ENCODE results near the gene HEXIM1.

Gene HEXIM1

DNA sequence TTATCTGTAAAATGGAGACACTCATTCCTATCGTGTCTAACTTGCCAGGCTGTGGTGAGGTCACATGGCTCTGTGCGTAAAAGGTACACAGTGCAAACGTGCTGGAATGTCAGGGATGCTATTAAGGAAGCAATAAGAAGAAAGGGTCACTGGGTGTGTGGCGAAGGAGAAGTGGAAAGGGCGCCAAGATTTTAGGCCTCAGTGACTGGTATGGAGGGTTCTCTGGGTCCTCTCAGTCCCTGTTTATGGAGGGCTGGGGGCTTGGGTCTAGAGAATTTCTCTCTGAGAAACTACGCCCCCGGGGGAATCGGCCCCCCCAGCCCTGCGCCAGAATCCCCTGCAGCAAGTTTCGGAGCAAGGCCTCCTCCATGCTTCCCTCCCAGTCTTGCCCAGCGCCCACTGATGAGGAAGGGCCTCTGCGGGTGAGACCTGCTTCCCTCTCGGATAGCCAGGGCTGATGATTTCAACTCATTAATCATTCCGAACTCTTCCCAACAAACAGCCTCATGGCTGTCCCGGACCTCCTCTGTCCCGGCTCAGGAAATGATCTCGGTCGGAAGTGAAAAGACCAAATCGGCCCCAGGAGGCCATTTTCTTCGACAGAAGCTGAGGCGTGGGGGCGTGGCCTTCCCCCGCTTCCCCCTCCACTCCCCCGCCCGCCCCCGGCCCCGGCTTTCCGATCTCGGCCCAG lies 1.2 kb upstream of the HEXIM1 start:
- TF ChIP-seq ZBTB7A (IDR thresholded peaks at IDR 0.05; ENCODE audit: low read depth) (no peak), TCF12 (IDR thresholded peaks at IDR 0.05; ENCODE audit: low read depth) (no peak), CEBPB (IDR thresholded peaks at IDR 0.05) (no peak), FOXM1 (IDR thresholded peaks at IDR 0.05; ENCODE audit: borderline replicate concordance, low read depth) (no peak), NFIC (IDR thresholded peaks at IDR 0.05) (no peak), EP300 (IDR thresholded peaks at IDR 0.05; ENCODE audit: borderline replicate concordance) (no peak), CREB1 (IDR thresholded peaks at IDR 0.05; ENCODE audit: low read depth) (no peak), TEAD4 (IDR thresholded peaks at IDR 0.05) (peak; percentile 80), RAD21 (IDR thresholded peaks at IDR 0.05; ENCODE audit: low read depth) (no peak), YY1 (IDR thresholded peaks at IDR 0.05; ENCODE audit: low read depth) (peak; percentile 80; the same call in 1 of the 2 replicates), TAF1 (IDR thresholded peaks at IDR 0.05; ENCODE audit: low read depth) (peak; percentile 36), EGR1 (IDR thresholded peaks at IDR 0.05) (no peak)
- TF ChIP-seq, protein P1, sequence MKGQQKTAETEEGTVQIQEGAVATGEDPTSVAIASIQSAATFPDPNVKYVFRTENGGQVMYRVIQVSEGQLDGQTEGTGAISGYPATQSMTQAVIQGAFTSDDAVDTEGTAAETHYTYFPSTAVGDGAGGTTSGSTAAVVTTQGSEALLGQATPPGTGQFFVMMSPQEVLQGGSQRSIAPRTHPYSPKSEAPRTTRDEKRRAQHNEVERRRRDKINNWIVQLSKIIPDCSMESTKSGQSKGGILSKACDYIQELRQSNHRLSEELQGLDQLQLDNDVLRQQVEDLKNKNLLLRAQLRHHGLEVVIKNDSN (IDR thresholded peaks at IDR 0.05): peak; percentile 84
- TF ChIP-seq, protein P2, sequence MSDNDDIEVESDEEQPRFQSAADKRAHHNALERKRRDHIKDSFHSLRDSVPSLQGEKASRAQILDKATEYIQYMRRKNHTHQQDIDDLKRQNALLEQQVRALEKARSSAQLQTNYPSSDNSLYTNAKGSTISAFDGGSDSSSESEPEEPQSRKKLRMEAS (IDR thresholded peaks at IDR 0.05): no peak
- TF ChIP-seq, protein P3, sequence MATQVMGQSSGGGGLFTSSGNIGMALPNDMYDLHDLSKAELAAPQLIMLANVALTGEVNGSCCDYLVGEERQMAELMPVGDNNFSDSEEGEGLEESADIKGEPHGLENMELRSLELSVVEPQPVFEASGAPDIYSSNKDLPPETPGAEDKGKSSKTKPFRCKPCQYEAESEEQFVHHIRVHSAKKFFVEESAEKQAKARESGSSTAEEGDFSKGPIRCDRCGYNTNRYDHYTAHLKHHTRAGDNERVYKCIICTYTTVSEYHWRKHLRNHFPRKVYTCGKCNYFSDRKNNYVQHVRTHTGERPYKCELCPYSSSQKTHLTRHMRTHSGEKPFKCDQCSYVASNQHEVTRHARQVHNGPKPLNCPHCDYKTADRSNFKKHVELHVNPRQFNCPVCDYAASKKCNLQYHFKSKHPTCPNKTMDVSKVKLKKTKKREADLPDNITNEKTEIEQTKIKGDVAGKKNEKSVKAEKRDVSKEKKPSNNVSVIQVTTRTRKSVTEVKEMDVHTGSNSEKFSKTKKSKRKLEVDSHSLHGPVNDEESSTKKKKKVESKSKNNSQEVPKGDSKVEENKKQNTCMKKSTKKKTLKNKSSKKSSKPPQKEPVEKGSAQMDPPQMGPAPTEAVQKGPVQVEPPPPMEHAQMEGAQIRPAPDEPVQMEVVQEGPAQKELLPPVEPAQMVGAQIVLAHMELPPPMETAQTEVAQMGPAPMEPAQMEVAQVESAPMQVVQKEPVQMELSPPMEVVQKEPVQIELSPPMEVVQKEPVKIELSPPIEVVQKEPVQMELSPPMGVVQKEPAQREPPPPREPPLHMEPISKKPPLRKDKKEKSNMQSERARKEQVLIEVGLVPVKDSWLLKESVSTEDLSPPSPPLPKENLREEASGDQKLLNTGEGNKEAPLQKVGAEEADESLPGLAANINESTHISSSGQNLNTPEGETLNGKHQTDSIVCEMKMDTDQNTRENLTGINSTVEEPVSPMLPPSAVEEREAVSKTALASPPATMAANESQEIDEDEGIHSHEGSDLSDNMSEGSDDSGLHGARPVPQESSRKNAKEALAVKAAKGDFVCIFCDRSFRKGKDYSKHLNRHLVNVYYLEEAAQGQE (IDR thresholded peaks at IDR 0.05; ENCODE audit: low read depth): no peak

DNA sequence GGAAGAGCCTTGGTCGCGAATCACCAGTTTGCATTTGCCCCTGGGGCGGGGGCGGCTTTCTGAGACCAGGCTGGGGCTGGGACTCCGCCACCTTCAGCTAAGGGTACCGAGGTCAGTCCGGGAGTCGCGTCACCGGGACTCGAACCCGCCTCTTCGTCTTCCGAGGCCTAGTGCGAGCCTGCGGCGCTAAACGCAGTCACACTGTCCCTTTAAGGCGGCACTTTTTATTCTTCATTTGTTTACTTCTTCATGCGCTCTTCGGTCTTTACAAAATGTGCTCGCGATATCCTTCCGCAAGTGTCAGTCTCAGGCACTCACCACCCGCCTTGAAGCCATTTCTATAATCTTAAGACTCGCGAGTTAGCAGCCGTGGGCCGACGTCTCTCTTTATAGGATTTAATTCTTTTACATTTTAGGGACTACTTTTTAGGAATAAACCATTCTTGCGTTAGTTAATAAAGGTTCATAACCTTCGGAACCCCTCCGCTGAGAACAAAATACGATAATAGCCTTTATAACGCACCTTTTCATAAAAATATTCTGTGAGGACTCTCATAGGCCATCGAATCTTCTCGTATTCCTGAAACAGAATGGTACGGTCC lies 593 bp upstream of the HEXIM1 start:
- TF ChIP-seq TAF1 (IDR thresholded peaks at IDR 0.05; ENCODE audit: low read depth) (no peak; the same call in none of the 2 replicates), CREB1 (IDR thresholded peaks at IDR 0.05; ENCODE audit: low read depth) (peak; percentile 44), TCF12 (IDR thresholded peaks at IDR 0.05; ENCODE audit: low read depth) (peak; percentile 61; the same call in 1 of the 2 replicates), FOXM1 (IDR thresholded peaks at IDR 0.05; ENCODE audit: borderline replicate concordance, low read depth) (peak; percentile 43; the same call in 1 of the 2 replicates), CEBPB (IDR thresholded peaks at IDR 0.05) (0 out of 2 replicates have a peak, but pooled peaks have one; percentile 16), TEAD4 (IDR thresholded peaks at IDR 0.05) (peak; percentile 51), YY1 (IDR thresholded peaks at IDR 0.05; ENCODE audit: low read depth) (peak; percentile 72), RAD21 (IDR thresholded peaks at IDR 0.05; ENCODE audit: low read depth) (no peak), ZBTB7A (IDR thresholded peaks at IDR 0.05; ENCODE audit: low read depth) (no peak), NFIC (IDR thresholded peaks at IDR 0.05) (0 out of 2 replicates have a peak, but pooled peaks have one; percentile 18), EGR1 (IDR thresholded peaks at IDR 0.05) (peak; percentile 9; the same call in 1 of the 2 replicates), EP300 (IDR thresholded peaks at IDR 0.05; ENCODE audit: borderline replicate concordance) (peak; percentile 44; the same call in 1 of the 2 replicates)
- TF ChIP-seq, protein P1 (IDR thresholded peaks at IDR 0.05): no peak
- TF ChIP-seq, protein P2 (IDR thresholded peaks at IDR 0.05): peak; percentile 86
- TF ChIP-seq, protein P3 (IDR thresholded peaks at IDR 0.05; ENCODE audit: low read depth): no peak

DNA sequence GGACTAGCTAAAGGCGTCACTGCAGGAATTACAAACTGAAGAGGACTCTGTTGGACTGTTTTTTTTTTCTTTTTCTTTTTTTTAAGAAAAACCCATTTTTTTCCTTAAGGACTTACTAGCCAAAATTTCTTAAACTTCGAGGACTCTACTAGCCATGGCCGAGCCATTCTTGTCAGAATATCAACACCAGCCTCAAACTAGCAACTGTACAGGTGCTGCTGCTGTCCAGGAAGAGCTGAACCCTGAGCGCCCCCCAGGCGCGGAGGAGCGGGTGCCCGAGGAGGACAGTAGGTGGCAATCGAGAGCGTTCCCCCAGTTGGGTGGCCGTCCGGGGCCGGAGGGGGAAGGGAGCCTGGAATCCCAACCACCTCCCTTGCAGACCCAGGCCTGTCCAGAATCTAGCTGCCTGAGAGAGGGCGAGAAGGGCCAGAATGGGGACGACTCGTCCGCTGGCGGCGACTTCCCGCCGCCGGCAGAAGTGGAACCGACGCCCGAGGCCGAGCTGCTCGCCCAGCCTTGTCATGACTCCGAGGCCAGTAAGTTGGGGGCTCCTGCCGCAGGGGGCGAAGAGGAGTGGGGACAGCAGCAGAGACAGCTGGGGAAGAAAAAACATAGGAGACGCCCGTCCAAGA lies 878 bp downstream of the HEXIM1 start:
- TF ChIP-seq FOXM1 (IDR thresholded peaks at IDR 0.05; ENCODE audit: borderline replicate concordance, low read depth) (no peak), TEAD4 (IDR thresholded peaks at IDR 0.05) (no peak), RAD21 (IDR thresholded peaks at IDR 0.05; ENCODE audit: low read depth) (peak; percentile 65), CEBPB (IDR thresholded peaks at IDR 0.05) (no peak; the same call in 1 of the 2 replicates), YY1 (IDR thresholded peaks at IDR 0.05; ENCODE audit: low read depth) (peak; percentile 15; the same call in 1 of the 2 replicates), CREB1 (IDR thresholded peaks at IDR 0.05; ENCODE audit: low read depth) (no peak), EP300 (IDR thresholded peaks at IDR 0.05; ENCODE audit: borderline replicate concordance) (no peak), TAF1 (IDR thresholded peaks at IDR 0.05; ENCODE audit: low read depth) (peak; percentile 52; the same call in 1 of the 2 replicates), TCF12 (IDR thresholded peaks at IDR 0.05; ENCODE audit: low read depth) (0 out of 2 replicates have a peak, but pooled peaks have one; percentile 12), NFIC (IDR thresholded peaks at IDR 0.05) (no peak), ZBTB7A (IDR thresholded peaks at IDR 0.05; ENCODE audit: low read depth) (peak; percentile 70; the same call in 1 of the 2 replicates)
- TF ChIP-seq, protein P1 (IDR thresholded peaks at IDR 0.05): no peak
- TF ChIP-seq, protein P2 (IDR thresholded peaks at IDR 0.05): 0 out of 2 replicates have a peak, but pooled peaks have one; percentile 43
- TF ChIP-seq, protein P3 (IDR thresholded peaks at IDR 0.05; ENCODE audit: low read depth): no peak

Data from Ishikawa (cell line).